Activated T-helper 1 cell treated with anti-CD3 and anti-CD28 coated beads, Interleukin-12 subunit alpha, Interleukin-12 subunit beta, Interleukin-2, Interleukin-4 antibody, amounts not matched to agents 30 ng/mL and 10 ng/mL and 1 ng/mL, durations not matched to agents 14 hours and 24 hours and 36 hours (primary cell): Measurements from ENCODE around the gene EDEM3. TPM values are rescaled to one million over a fixed set of nuclear protein-coding genes. Genes with fewer than 3 reads are reported as not detected.

ENCODE experiments used
- DNase-seq: peaks from one replicate; pipeline ENCODE4 v3.0.0; 2021; ENCODE audit warnings: low spot score
- H3K27ac Mint-ChIP-seq: one replicate; pipeline ENCODE4 v1.8.0; 2021; ENCODE audit warnings: mild to moderate bottlenecking, mixed read lengths
- H3K27me3 Mint-ChIP-seq: one replicate; pipeline ENCODE4 v1.8.0; 2022; ENCODE audit warnings: mild to moderate bottlenecking, moderate library complexity, mixed read lengths; ENCODE audit not compliant: insufficient read depth
- H3K36me3 Mint-ChIP-seq: one replicate; pipeline ENCODE4 v1.8.0; 2021; ENCODE audit warnings: low read depth, mixed read lengths
- H3K4me1 Mint-ChIP-seq: one replicate; pipeline ENCODE4 v1.8.0; 2021; ENCODE audit warnings: low read depth, mixed read lengths
- H3K4me3 Mint-ChIP-seq: one replicate; pipeline ENCODE4 v1.8.0; 2021; ENCODE audit warnings: mild to moderate bottlenecking, moderate library complexity, mixed read lengths
- H3K9me3 Mint-ChIP-seq: one replicate; pipeline ENCODE4 v1.8.0; 2021; ENCODE audit warnings: mixed read lengths
- intact Hi-C: fragments of 100-400 bp; cut with micrococcal nuclease; formaldehyde crosslinking; loops from one replicate; pipeline ENCODE4 v1.15.1; 2024
- total RNA-seq: library from RNA; stranded (reverse); gene quantifications from 2 replicates; pipeline ENCODE4 v1.2.3, GENCODE V29; 2022

The EDEM3 gene
- total RNA-seq, 1 donor from 2014 or later = 23.8 TPM

- Mint-ChIP-seq H3K4me1 (peaks cover 39% of the 10 kb centered on the region), H3K4me3 (no peak overlapping the region), H3K27ac (no peak overlapping the region), H3K9me3 (no peaks in the 10 kb centered on the region), H3K27me3 (no peaks in the 10 kb centered on the region), H3K36me3 (peaks cover 17% of the 10 kb centered on the region)
- intact Hi-C loops = no loop called here
- DNase-seq = no peak
Measured at GRCh38 chr1:184745929-184746638, 8.6 kb downstream of the EDEM3 start.

GRCh38 chr1:184745110-184745509 is 9.5 kb downstream of the EDEM3 start:
- peaks cover 39% of the 10 kb centered on the region for H3K4me1 Mint-ChIP-seq
- H3K4me3 Mint-ChIP-seq = no peak overlapping the region
- DNase-seq = no peak
- peak overlapping the region; percentile 31 for H3K27ac Mint-ChIP-seq
- no peaks in the 10 kb centered on the region for H3K27me3 Mint-ChIP-seq
- no peaks in the 10 kb centered on the region for H3K9me3 Mint-ChIP-seq
- peaks cover 17% of the 10 kb centered on the region for H3K36me3 Mint-ChIP-seq
- intact Hi-C loops = no loop called here

- intact Hi-C loops = loop anchor here (1.0 kb wide), 1 partner anchor 11 kb away; the partner anchor contains the start of gene EDEM3
- Mint-ChIP-seq H3K4me1 (peaks cover 39% of the 10 kb centered on the region), H3K9me3 (no peaks in the 10 kb centered on the region), H3K36me3 (peaks cover 17% of the 10 kb centered on the region), H3K4me3 (no peak overlapping the region), H3K27me3 (no peaks in the 10 kb centered on the region), H3K27ac (peak overlapping the region; percentile 34)
- no peak for DNase-seq
Measured at GRCh38 chr1:184743062-184743756, 11.4 kb downstream of the EDEM3 start.

DNA sequence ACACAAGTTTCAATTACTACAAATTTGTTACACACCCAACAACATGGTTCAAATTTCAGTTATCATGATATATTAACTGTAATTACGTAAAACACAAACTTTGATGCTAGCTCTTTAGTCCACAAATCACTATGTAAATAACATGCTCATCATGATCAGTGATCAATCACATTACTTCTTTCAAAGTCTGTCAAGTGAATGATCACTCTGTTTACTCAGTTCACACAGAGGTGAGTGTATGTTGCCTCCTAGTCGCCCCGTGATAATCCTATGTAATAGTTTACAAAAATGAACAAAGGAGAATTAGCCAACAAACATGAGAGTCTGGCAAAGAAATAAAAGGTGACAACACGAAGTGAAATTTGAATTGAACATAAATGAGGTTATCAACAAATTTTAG is 14.3 kb downstream of the EDEM3 start:
- intact Hi-C loops = no loop called here
- H3K27ac Mint-ChIP-seq = no peak overlapping the region
- no peaks in the 10 kb centered on the region for H3K9me3 Mint-ChIP-seq
- no peaks in the 10 kb centered on the region for H3K27me3 Mint-ChIP-seq
- no peak for DNase-seq
- peaks cover 20% of the 10 kb centered on the region for H3K36me3 Mint-ChIP-seq
- H3K4me3 Mint-ChIP-seq = no peak overlapping the region
- H3K4me1 Mint-ChIP-seq = peaks cover 26% of the 10 kb centered on the region

- intact Hi-C loops = no loop called here
- Mint-ChIP-seq H3K36me3 (peaks cover 19% of the 10 kb centered on the region), H3K4me1 (peaks cover 20% of the 10 kb centered on the region), H3K27ac (no peak overlapping the region), H3K9me3 (no peaks in the 10 kb centered on the region), H3K4me3 (no peak overlapping the region), H3K27me3 (no peaks in the 10 kb centered on the region)
- DNase-seq = no peak
Measured at GRCh38 chr1:184739796-184740195, 14.9 kb downstream of the EDEM3 start.

GRCh38 chr1:184739070-184739469 is 15.6 kb downstream of the EDEM3 start:
- Mint-ChIP-seq H3K27ac (no peak overlapping the region), H3K36me3 (peaks cover 19% of the 10 kb centered on the region), H3K9me3 (no peaks in the 10 kb centered on the region), H3K4me1 (peaks cover 16% of the 10 kb centered on the region), H3K27me3 (no peaks in the 10 kb centered on the region), H3K4me3 (no peak overlapping the region)
- intact Hi-C loops = no loop called here
- no peak for DNase-seq

- H3K9me3 Mint-ChIP-seq = no peaks in the 10 kb centered on the region
- intact Hi-C loops = no loop called here
Measured at GRCh38 chr1:184734980-184735379, 19.7 kb downstream of the EDEM3 start.

DNA sequence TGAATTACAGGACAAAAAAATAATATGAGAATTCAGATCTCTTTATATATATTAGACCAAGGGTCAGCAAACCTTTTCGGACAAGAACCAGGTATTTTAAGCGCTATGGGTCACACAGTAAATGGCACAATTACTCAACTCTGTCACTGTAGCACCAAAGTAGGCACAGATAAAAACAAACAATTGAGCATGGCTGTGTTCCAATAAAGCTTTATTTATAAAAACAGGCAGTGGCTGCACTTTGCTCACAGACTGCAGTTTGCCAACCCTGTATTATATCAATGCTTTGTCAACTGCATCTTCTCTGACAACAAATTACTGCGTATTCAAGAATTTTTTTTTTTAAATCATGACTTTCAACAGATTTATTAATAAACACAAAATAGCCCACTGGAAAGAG is 29.8 kb downstream of the EDEM3 start:
- Mint-ChIP-seq H3K27me3 (no peaks in the 10 kb centered on the region), H3K4me1 (no peaks in the 10 kb centered on the region), H3K4me3 (no peak overlapping the region), H3K9me3 (no peaks in the 10 kb centered on the region), H3K36me3 (peaks cover 10% of the 10 kb centered on the region), H3K27ac (no peak overlapping the region)
- intact Hi-C loops = no loop called here
- DNase-seq = no peak

More at GRCh38 chr1:184734980-184735379, 19.7 kb downstream of the EDEM3 start:
- Mint-ChIP-seq H3K36me3 (peaks cover 26% of the 10 kb centered on the region), H3K4me1 (peaks cover 5% of the 10 kb centered on the region), H3K27me3 (no peaks in the 10 kb centered on the region), H3K4me3 (no peak overlapping the region), H3K27ac (no peak overlapping the region)
- no peak for DNase-seq

DNA sequence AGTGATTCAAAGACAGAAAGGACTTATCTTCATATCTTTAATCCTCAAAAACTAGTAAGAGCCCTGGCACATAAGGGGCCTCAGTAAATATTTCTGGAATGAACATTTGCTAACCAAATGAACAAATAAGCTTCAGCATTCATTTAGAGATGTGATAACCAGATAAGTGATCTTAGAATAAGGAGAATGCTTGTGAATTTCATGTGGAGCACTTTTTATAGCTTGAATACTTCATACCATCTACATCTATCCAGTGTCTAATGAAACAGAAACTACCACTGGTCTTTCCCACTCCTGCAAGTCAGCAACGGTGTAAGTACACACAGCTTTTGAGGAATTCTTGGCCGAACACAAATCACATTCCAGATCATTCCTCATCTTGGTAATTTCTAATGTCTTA is 38.5 kb downstream of the EDEM3 start:
- Mint-ChIP-seq H3K9me3 (no peaks in the 10 kb centered on the region), H3K27ac (no peak overlapping the region), H3K27me3 (no peaks in the 10 kb centered on the region), H3K36me3 (peaks cover 17% of the 10 kb centered on the region), H3K4me1 (no peaks in the 10 kb centered on the region), H3K4me3 (no peak overlapping the region)
- DNase-seq = no peak
- intact Hi-C loops = no loop called here

- no peak for DNase-seq
- Mint-ChIP-seq H3K27ac (no peak overlapping the region), H3K4me1 (no peaks in the 10 kb centered on the region), H3K27me3 (no peaks in the 10 kb centered on the region), H3K4me3 (no peak overlapping the region), H3K9me3 (no peaks in the 10 kb centered on the region), H3K36me3 (peaks cover 28% of the 10 kb centered on the region)
- intact Hi-C loops = loop anchor here (10.0 kb wide), 1 partner anchor 1845 kb away; no protein-coding TSS in a partner anchor
Measured at GRCh38 chr1:184709418-184709817, 45.2 kb downstream of the EDEM3 start.

DNA sequence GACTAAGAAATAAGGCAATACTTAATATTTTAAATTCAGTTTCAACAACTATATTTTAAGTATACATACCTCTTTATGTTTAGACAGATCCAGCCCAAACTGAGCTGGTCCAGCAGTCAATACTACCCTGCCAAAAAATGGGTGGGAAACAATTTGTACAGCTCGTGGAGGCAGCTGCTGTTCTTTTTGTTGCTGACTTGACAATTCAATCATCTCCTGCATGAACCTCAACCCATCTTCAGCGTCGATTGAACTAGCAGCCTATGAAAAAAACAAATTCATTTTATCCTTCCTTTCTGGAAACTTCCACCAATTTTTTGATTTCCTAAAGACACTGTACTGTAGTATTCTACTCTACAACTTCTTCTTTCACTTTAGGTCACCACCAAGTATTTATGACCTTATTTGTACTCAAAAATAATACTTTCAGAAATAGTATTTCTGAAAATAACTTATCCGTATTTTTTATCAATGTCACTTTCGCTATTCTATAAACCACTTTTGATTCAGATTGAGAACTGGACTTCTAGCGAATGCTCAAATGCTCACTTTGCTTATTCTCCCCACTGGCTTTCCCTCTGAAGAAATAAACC is 46.5 kb downstream of the EDEM3 start:
- H3K36me3 Mint-ChIP-seq = peaks cover 30% of the 10 kb centered on the region
- H3K27me3 Mint-ChIP-seq = no peaks in the 10 kb centered on the region
- H3K27ac Mint-ChIP-seq = no peak overlapping the region
- no peak overlapping the region for H3K4me3 Mint-ChIP-seq
- no peaks in the 10 kb centered on the region for H3K4me1 Mint-ChIP-seq
- H3K9me3 Mint-ChIP-seq = no peaks in the 10 kb centered on the region
- intact Hi-C loops = loop anchor here (10.0 kb wide), 1 partner anchor 1847 kb away; no protein-coding TSS in a partner anchor
- no peak for DNase-seq

- peaks cover 43% of the 10 kb centered on the region for H3K36me3 Mint-ChIP-seq
- intact Hi-C loops = loop anchor here (10.0 kb wide), 1 partner anchor 1850 kb away; no protein-coding TSS in a partner anchor
- no peak overlapping the region for H3K27ac Mint-ChIP-seq
- H3K9me3 Mint-ChIP-seq = no peaks in the 10 kb centered on the region
- H3K27me3 Mint-ChIP-seq = no peaks in the 10 kb centered on the region
- H3K4me3 Mint-ChIP-seq = no peak overlapping the region
- no peak for DNase-seq
- no peaks in the 10 kb centered on the region for H3K4me1 Mint-ChIP-seq
Measured at GRCh38 chr1:184705271-184705670, 49.4 kb downstream of the EDEM3 start.

DNA sequence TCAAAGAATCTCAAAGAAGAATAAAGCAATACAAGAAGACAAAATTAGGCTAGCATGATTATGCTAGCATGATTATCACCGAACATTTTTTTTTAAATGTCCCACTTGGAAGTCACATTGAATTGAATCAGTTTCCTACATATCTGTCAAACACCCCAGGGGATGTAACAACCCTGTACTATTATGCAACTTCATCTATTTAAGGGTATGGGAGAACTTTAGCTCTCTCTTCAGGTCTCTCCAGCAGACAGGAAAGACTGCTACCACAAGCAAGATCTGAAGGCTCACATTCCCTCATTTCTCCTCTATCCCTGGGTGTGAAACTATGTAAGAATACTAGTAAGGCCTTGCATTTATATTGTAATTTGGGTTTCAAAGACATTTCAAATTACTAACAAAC is 52.8 kb downstream of the EDEM3 start:
- no peak overlapping the region for H3K4me3 Mint-ChIP-seq
- intact Hi-C loops = loop anchor here (10.0 kb wide), 1 partner anchor 1853 kb away; no protein-coding TSS in a partner anchor

More for the DNA sequence above, 52.8 kb downstream of the EDEM3 start:
- DNase-seq = no peak
- H3K9me3 Mint-ChIP-seq = no peaks in the 10 kb centered on the region
- no peaks in the 10 kb centered on the region for H3K4me1 Mint-ChIP-seq
- H3K36me3 Mint-ChIP-seq = peaks cover 35% of the 10 kb centered on the region
- no peaks in the 10 kb centered on the region for H3K27me3 Mint-ChIP-seq
- no peak overlapping the region for H3K27ac Mint-ChIP-seq
